Naive thymus-derived CD8-positive, alpha-beta T cell (primary cell): ENCODE measurements around the gene CHST3. TPM values are rescaled to one million over a fixed set of nuclear protein-coding genes. Genes with fewer than 3 reads are reported as not detected.

Source experiments
- ATAC-seq, 2 donors: fragments of 150-1000 bp; cut with Tn5 transposase in 1 of 2; sonication (Bioruptor Pico), chemical (Tn5 transposase) in 1 of 2; 1 replicate in 1 of 2; 2 replicates in 1 of 2; pipeline ENCODE4 v1.10.0; 2021; ENCODE audit warnings: mild to moderate bottlenecking in 2 of 2, moderate library complexity in 2 of 2
- POLR2A ChIA-PET: fragments of 350-600 bp; sonication (Branson Sonifier 250); formaldehyde crosslinking; loops from one replicate; lab custom pipeline; 2021; ENCODE audit warnings: antibody characterized with exemption; lab: Charles Lee
- DNase-seq, 10 donors: peaks; one replicate each; pipeline versions ENCODE4 v3.0.0 to v3.0.0-alpha.2; 2020 to 2022
- H3K27ac Mint-ChIP-seq, 10 donors: one replicate each; pipeline ENCODE4 v1.8.0; 2020 to 2022; ENCODE audit warnings: mild to moderate bottlenecking in 10 of 10, mixed read lengths in 10 of 10, moderate library complexity in 4 of 10, inconsistent platforms in 1 of 10
- H3K27me3 Mint-ChIP-seq, 5 donors: one replicate each; pipeline ENCODE4 v1.8.0; 2021 to 2022; ENCODE audit warnings: mixed read lengths in 5 of 5
- H3K36me3 Mint-ChIP-seq, 3 donors: one replicate each; pipeline ENCODE4 v1.8.0; 2020 to 2022; ENCODE audit warnings: mixed read lengths in 3 of 3, mild to moderate bottlenecking in 2 of 3, inconsistent platforms in 1 of 3
- H3K4me1 Mint-ChIP-seq, 4 donors: one replicate each; pipeline ENCODE4 v1.8.0; 2021 to 2022; ENCODE audit warnings: mixed read lengths in 4 of 4
- H3K4me3 Mint-ChIP-seq, 10 donors: one replicate each; pipeline ENCODE4 v1.8.0; 2020 to 2022; ENCODE audit warnings: mild to moderate bottlenecking in 10 of 10, mixed read lengths in 10 of 10, moderate library complexity in 6 of 10, inconsistent platforms in 1 of 10
- H3K9me3 Mint-ChIP-seq, 9 donors: one replicate each; pipeline ENCODE4 v1.8.0; 2020 to 2022; ENCODE audit warnings: mixed read lengths in 9 of 9, mild to moderate bottlenecking in 3 of 9, inconsistent platforms in 1 of 9, moderate library complexity in 1 of 9
- polyA plus RNA-seq, 3 donors: library from polyadenylated mRNA; unstranded; fragments of 300-500 nt; fragmentation: Illumina TruSeq; gene quantifications; one replicate each; pipeline ENCODE4 v1.2.3, GENCODE V29; 2021
- total RNA-seq, 8 experiments: library from RNA in 2 of 8; stranded (reverse) in 2 of 8; gene quantifications; one replicate each; pipeline ENCODE4 v1.2.3 and lab custom pipeline; 2021 to 2026

Gene CHST3
- total and polyA plus RNA-seq, 5 experiments from 2014 or later: not detected

DNA sequence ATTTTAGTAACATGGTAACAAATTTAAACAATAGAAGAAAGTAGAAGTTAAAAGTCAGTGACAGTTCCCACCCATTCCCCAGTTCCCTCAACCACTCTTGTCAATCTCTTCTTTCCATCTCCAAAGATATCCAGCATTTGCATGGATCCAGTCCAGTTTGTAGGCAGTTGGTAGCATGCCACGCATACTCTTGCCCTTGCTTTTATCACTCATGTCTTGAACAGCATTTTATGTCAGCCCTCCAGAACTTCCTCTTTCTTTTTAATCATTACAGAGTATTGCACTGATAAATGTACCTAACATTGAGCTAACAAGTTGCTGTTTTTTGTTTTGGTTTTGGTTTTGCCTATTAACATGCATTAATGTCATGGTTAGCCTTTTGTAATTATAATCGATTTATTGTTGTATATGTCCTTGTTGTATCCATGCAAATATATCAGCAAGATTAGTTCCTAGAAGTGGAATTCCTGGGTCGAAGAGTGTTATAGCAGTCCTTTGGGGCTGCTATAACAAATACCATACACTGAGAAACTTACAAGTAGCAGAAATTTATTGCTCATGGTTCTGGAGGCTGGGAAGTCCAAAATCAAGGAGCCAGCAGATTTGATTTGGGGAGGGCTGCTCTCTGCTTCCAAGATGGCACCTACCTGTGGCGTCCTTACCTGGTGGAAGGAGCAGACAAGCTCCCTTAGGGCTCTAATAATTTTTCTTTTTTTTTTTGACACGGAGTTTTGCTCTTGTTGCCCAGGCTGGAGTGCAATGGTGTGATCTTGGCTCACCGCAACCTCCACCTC lies 25.7 kb downstream of the CHST3 start:
- POLR2A ChIA-PET: no interaction called here
- H3K27me3 Mint-ChIP-seq: peaks cover 0 to 6% (median 4%) of the 10 kb centered on the region in 5 donors

DNA sequence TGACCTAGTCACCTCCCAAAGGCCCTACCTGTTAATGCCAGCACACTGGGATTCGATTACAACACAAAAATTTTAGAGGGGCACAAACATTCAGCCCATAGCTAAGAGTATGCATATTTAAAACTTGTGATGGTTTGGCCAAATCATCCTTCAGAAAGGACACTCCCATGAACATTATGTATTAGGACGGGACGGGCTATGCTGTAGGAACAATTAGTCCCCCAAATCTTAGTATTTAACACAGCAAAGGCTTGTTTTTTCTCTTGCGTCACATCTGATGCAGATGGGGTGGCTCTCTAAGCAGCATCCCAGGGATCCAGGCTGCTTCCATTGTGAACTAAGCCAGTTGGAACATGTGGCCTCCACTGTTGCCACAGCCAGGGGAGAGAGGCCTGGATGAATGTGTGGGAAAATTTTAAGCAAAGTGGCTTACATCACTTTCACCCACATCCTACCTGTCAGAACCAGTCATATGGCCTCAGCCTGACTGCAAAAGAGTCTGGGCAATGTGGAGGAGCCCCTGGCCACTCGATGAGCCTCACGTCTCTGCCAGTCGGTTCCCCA lies 26.6 kb downstream of the CHST3 start:
- no peak for DNase-seq
- Mint-ChIP-seq H3K36me3 (no peaks in the 10 kb centered on the region), H3K27ac (no peak overlapping the region), H3K27me3 (peaks cover 0 to 6% (median 4%) of the 10 kb centered on the region in 5 donors), H3K4me1 (peaks cover 0 to 6% (median 0%) of the 10 kb centered on the region in 4 donors), H3K9me3 (no peaks in the 10 kb centered on the region), H3K4me3 (no peak overlapping the region)
- ATAC-seq: no peak
- POLR2A ChIA-PET: no interaction called here

More for the DNA sequence above, 25.7 kb downstream of the CHST3 start:
- Mint-ChIP-seq H3K4me3 (no peak overlapping the region), H3K36me3 (no peaks in the 10 kb centered on the region), H3K27ac (no peak overlapping the region), H3K4me1 (peaks cover 0 to 11% (median 2%) of the 10 kb centered on the region in 4 donors), H3K9me3 (no peaks in the 10 kb centered on the region)
- no peak for DNase-seq
- no peak for ATAC-seq

DNA sequence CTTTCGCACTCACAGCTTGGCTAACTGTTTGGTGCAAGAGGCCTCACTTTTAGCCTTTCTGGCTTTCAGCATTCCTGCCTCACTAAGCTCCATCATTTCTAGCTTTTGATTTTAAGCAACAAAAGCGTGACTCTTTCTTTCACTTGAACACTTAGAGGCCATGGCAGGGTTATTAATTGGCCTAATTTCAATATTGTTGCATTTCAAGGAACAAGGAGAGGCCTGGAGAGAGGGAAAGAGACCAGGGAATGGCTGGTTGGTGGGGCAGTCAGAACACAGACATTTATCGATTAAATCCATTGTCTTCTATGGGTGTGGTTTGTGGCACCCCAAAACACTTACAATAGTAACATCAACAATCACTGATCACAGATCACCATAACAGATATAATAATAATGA lies 31.3 kb downstream of the CHST3 start:
- H3K4me3 Mint-ChIP-seq: no peak overlapping the region
- POLR2A ChIA-PET: interaction anchor here (0.5 kb wide), 1 partner anchor 20 kb away, joined by 3 read pairs; no protein-coding TSS in a partner anchor

DNA sequence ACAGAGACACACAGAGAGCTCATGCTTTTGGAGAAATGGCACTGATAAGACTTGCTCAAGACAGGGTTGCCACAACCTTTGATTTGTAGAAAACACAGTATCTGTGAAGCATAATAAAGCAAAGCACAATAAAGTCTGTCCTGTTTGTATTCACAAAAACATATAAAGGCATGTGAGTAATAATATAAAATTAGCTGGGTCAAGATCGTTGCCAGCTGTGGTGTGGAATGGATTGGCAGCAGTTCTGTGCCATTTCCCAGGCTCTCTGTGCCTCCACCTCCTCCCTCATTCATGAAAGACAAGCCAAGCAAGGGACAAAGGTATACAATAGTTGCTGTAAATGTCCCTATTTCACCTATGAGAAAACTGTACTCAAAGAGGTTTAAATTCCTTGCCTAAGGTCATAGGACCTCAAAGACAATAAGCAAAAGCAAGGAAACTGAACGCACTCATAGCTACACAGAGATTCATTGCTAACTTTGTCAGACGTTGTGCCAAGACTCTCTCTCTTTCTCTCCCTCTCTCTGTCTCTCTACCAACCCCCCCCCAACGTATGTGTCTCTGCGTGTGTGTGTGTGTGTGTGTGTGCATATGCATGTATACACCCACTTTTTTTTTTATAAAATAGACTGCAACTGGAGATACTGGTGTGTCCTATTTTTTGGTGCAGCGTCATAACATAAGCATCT lies 31.8 kb downstream of the CHST3 start:
- peaks cover 0 to 5% (median 0%) of the 10 kb centered on the region in 4 donors for H3K4me1 Mint-ChIP-seq
- peaks cover 0 to 6% (median 3%) of the 10 kb centered on the region in 5 donors for H3K27me3 Mint-ChIP-seq
- DNase-seq: no peak
- H3K36me3 Mint-ChIP-seq: no peaks in the 10 kb centered on the region
- ATAC-seq: no peak
- no peak overlapping the region for H3K4me3 Mint-ChIP-seq
- no peak overlapping the region for H3K27ac Mint-ChIP-seq
- H3K9me3 Mint-ChIP-seq: no peaks in the 10 kb centered on the region
- POLR2A ChIA-PET: interaction anchor here (0.5 kb wide), 1 partner anchor 20 kb away, joined by 3 read pairs; no protein-coding TSS in a partner anchor

More for the DNA sequence above, 31.3 kb downstream of the CHST3 start:
- Mint-ChIP-seq H3K9me3 (no peaks in the 10 kb centered on the region), H3K36me3 (no peaks in the 10 kb centered on the region), H3K27me3 (peaks cover 0 to 6% (median 3%) of the 10 kb centered on the region in 5 donors), H3K4me1 (peaks cover 0 to 5% (median 0%) of the 10 kb centered on the region in 4 donors), H3K27ac (no peak overlapping the region)
- DNase-seq (no peak), ATAC-seq (no peak)

DNA sequence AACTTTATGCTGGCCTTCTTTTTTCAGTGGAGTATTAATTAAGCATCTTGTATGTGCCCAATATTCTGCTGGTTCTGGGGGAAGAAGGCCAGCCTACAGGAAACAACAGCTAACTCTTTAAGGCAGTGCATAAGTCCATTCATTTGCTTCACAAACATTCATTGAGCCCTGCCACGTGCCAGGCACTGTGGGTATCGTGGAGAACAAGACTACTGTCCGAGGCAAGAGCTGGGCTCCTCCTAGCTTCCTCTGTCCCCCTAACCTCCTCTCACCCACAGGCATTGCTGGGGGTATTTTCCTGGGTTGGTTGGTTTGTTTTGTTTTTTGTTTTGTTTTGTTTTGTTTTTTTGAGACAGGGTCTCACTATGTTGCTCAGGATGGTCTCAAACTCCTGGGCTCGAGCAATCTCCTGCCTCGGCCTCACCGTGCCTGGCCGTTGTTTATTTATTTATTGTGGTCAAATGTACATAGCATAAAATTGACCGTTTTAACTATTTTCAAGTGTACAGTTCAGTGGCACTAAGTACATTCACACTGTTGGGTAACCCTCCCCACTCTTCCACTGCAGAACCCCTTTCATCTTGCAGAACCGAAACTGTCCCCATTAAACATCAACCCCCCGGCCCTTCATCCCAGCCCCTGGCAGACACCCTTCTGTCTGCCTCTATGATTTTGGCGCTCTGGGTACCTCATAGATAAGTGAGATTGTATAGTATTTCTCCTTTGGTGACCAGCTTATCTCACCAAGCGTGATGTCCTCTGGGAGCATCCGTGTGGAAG lies 32.6 kb downstream of the CHST3 start:
- Mint-ChIP-seq H3K27ac (peak overlapping the region in 1 of 10 donors; percentile 2), H3K4me1 (peaks cover 0 to 5% (median 0%) of the 10 kb centered on the region in 4 donors), H3K27me3 (peaks cover 0 to 6% (median 3%) of the 10 kb centered on the region in 5 donors)

DNA sequence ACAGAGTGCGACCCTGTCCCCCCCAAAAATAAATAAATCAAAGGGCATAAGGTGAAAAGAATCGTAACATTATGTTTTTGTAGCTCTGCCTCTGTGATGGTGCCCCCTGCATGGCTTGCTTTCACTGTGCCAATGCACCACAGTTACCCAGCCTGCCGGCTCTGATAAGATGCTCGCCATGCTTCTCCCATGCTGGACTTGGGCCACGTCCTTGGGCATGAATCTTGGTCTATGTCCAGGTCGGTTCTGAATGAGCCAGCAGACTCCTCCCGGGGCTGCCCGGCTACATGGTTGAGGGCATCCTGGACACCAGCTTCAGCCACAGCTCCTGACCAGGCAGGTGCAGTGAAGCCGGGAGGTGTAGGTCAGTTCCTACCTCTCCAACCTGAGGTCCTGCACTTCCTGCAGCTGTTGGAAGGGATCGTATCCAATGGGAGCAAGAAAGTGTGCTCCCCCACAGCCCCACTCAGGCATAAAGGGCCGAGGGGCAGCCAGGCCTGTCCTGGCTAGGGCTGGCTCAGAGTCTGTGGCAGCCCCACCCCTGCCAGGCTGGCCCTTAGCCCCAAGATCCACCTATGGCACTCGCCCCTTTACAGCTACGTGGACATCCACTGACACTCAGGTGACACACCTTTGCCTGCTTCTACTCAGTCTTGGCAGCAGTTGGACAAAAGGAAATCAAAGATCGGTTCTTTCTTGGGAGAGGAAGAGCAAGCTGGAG lies 34.1 kb downstream of the CHST3 start:
- POLR2A ChIA-PET: no interaction called here
- Mint-ChIP-seq H3K27me3 (peaks cover 0 to 4% (median 2%) of the 10 kb centered on the region in 5 donors), H3K4me3 (no peak overlapping the region), H3K27ac (no peak overlapping the region), H3K4me1 (peaks cover 0 to 5% (median 0%) of the 10 kb centered on the region in 4 donors), H3K9me3 (no peaks in the 10 kb centered on the region), H3K36me3 (no peaks in the 10 kb centered on the region)
- ATAC-seq (no peak), DNase-seq (no peak)

More for the DNA sequence above, 32.6 kb downstream of the CHST3 start:
- ATAC-seq: no peak
- H3K9me3 Mint-ChIP-seq: no peaks in the 10 kb centered on the region
- POLR2A ChIA-PET: no interaction called here
- DNase-seq: no peak
- H3K36me3 Mint-ChIP-seq: no peaks in the 10 kb centered on the region
- H3K4me3 Mint-ChIP-seq: no peak overlapping the region

DNA sequence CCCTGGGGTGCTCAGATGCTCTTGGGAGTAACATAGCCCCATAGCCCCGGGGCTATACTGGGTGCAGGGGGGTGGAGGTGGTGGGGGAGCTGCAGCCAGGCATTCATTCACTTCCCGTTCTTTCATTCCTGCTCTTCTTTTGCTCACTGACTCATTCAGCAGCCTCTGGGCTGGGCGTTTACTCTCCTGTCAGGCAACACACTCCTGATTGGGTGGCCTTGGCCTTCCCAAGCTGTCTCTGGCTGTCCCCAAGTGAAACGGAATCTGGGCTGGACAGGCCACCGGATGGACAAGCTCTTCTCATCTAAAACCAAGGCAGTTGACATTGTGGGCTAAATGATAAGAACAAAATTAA lies 34.6 kb downstream of the CHST3 start:
- H3K36me3 Mint-ChIP-seq: no peaks in the 10 kb centered on the region
- H3K4me1 Mint-ChIP-seq: peaks cover 0 to 5% (median 0%) of the 10 kb centered on the region in 4 donors
- POLR2A ChIA-PET: interaction anchor here (0.5 kb wide), 1 partner anchor 51 kb away, joined by 5 read pairs; no protein-coding TSS in a partner anchor

DNA sequence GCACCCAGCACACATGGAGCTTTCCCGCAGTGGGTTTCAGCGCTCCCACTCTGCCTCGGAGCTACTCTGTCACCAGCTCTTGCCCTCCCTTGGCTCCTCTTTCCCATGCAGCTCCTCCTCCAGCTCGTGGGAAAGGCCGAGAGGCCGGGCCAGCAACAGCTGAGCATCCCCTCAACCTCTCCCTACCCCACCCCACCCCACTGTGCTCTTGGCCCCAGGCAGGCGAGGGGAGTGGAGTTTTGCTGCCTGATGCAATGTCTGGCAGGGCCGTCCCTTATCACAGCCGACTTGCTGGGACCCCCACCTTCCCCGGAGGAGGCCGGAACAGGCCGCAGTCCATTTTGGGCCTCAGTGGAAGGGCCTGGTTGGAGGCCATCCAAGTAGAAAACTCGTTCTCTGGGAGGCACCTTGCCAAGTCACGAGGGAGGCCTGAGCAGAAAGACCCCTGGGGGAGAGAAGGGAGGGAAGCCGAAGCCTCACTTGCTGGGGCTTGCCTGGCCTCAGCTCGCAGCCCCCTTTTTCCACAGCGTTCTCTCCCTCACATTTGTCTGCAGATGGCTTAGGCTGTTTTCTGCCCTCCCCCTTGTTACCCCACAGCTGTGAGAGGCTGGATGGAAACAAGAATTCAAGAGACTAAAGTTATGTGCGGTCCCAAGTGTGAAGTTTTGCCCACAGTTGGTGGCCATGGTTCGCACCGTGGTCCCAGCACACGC lies 35.3 kb downstream of the CHST3 start:
- ATAC-seq (no peak), DNase-seq (no peak)
- Mint-ChIP-seq H3K27me3 (peaks cover 0 to 3% (median 0%) of the 10 kb centered on the region in 5 donors), H3K9me3 (no peaks in the 10 kb centered on the region), H3K4me1 (peaks cover 0 to 5% (median 0%) of the 10 kb centered on the region in 4 donors), H3K27ac (peak overlapping the region in 1 of 10 donors; percentile 69), H3K4me3 (no peak overlapping the region), H3K36me3 (no peaks in the 10 kb centered on the region)
- POLR2A ChIA-PET: interaction anchor here (0.5 kb wide), 1 partner anchor 50 kb away, joined by 5 read pairs; no protein-coding TSS in a partner anchor

More for the DNA sequence above, 34.6 kb downstream of the CHST3 start:
- no peak for DNase-seq
- Mint-ChIP-seq H3K9me3 (no peaks in the 10 kb centered on the region), H3K27ac (peak overlapping the region in 1 of 10 donors; percentile 46), H3K27me3 (peaks cover 0 to 3% (median 0%) of the 10 kb centered on the region in 5 donors), H3K4me3 (no peak overlapping the region)
- ATAC-seq: no peak

DNA sequence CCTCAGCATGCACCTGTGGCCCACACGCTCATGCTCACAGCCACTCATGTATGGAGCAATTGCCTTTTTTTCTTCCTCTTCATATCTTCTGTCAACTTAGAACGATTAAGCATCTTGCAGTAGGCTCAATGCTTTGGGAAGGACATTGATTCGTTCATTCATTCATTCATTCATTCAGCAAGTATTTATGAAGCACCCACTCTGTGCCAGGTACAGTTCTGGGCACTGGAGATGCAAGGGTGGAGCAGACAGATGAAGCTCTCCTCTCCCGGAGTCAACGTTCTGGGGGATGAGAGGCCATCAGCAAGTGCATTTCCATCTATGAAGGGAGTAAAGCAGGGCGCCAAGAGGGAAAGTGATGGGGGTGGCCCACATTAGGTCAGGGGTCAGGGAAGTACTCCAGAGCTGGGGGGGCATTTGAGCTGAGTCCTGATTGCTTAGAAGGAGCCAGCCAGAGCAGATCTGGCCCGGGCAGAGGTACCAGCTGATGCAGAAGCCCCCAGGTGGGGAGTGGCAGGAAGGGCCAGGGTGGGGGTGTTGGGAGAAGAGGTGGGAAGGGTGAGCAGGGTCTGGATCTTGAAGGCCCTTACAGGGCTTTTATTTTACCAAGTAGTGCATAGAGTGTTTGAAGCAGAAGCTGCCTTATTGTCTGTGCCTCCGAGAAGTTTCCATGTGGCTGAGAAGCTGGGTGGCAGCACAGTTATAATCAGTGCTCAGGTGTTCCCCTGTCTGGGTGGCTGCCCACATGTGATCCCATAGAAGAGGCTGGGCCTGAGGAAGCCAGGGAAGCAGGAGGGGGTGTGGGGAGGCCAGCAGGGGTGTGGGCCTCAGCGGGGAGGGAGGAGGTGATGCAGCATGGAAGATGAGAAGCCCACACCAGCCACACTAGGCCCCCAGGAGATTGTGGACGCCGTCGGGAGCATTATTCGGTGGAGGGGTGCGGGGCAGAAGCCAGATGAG lies 36.2 kb downstream of the CHST3 start:
- Mint-ChIP-seq H3K4me3 (no peak overlapping the region), H3K27me3 (peaks cover 0 to 3% (median 0%) of the 10 kb centered on the region in 5 donors), H3K9me3 (no peaks in the 10 kb centered on the region), H3K27ac (peak overlapping the region in 1 of 10 donors; percentile 69), H3K36me3 (no peaks in the 10 kb centered on the region), H3K4me1 (peaks cover 0 to 5% (median 0%) of the 10 kb centered on the region in 4 donors)
- ATAC-seq (no peak), DNase-seq (no peak)
- POLR2A ChIA-PET: no interaction called here

DNA sequence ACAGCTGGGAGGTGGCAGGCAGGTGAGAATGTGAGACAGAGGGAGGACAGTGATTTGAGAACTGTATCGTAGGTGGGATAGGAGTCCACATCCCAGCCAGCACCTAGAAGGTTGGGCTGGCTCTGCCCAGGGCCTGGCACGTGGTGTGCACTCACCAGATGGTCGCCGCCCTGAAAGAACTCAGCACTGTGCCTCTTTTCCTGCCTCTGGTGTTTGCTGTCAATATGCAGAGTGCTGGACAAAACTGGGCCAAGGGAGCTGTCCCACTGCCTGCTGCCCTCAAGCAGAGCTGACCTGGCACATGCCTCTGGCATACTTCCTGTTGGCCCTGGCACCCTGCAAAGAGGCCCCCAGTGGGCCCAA lies 36.8 kb downstream of the CHST3 start:
- no peaks in the 10 kb centered on the region for H3K9me3 Mint-ChIP-seq
- no peak for DNase-seq
- ATAC-seq: no peak
- peaks cover 0 to 5% (median 0%) of the 10 kb centered on the region in 4 donors for H3K4me1 Mint-ChIP-seq
- no peak overlapping the region for H3K27ac Mint-ChIP-seq
- H3K36me3 Mint-ChIP-seq: no peaks in the 10 kb centered on the region
- peaks cover 0 to 3% (median 0%) of the 10 kb centered on the region in 5 donors for H3K27me3 Mint-ChIP-seq
- POLR2A ChIA-PET: no interaction called here
- H3K4me3 Mint-ChIP-seq: no peak overlapping the region
